ENCODE results near the gene DMTF1.

DNA sequence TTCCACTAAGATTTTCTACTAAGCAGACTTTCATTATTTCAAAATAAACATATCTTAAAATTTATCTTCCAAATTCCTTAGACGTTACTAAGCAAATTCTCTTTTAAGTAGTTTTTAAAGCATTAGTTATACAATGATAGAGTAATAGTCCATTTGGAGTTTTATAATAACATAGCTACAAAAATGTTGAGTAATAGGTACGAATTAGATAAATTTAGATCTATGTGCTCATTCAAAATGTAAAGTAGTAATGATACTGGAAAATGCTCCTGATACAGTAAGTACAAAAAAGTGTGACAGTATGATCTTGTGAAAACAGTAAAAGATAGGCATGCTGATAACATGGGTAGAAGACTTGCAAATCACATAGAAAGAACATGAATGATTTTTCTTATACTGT lies 4.5 kb downstream of the DMTF1 start:
- TF ChIP-seq, protein P1, sequence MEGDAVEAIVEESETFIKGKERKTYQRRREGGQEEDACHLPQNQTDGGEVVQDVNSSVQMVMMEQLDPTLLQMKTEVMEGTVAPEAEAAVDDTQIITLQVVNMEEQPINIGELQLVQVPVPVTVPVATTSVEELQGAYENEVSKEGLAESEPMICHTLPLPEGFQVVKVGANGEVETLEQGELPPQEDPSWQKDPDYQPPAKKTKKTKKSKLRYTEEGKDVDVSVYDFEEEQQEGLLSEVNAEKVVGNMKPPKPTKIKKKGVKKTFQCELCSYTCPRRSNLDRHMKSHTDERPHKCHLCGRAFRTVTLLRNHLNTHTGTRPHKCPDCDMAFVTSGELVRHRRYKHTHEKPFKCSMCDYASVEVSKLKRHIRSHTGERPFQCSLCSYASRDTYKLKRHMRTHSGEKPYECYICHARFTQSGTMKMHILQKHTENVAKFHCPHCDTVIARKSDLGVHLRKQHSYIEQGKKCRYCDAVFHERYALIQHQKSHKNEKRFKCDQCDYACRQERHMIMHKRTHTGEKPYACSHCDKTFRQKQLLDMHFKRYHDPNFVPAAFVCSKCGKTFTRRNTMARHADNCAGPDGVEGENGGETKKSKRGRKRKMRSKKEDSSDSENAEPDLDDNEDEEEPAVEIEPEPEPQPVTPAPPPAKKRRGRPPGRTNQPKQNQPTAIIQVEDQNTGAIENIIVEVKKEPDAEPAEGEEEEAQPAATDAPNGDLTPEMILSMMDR (IDR thresholded peaks at IDR 0.05 in 8 of 11, conservative IDR thresholded peaks at IDR 0.05 in 3 of 11): no peak
- TF ChIP-seq POLR2AphosphoS5 (IDR thresholded peaks at IDR 0.05): no peak
